HAP-1 (cell line): Measurements from ENCODE around the gene AXIN2.

Source experiments
- DNase-seq, 2 experiments: peaks; one replicate each; pipeline ENCODE4 v3.0.0-alpha.2; 2016 to 2020; ENCODE audit warnings: low spot score in 2 of 2
- H3K27me3 ChIP-seq: fragments of 250-450 bp; sonication (Bioruptor Pico); 2 replicates; pipeline ENCODE4 v1.5.1; 2020; ENCODE audit warnings: low read depth, mild to moderate bottlenecking, moderate library complexity
- H3K36me3 ChIP-seq: fragments of 250-450 bp; sonication (Bioruptor Pico); replicated peaks from 2 replicates; pipeline ENCODE4 v1.5.1; 2020; ENCODE audit warnings: mild to moderate bottlenecking
- H3K4me1 ChIP-seq: fragments of 250-450 bp; sonication (Bioruptor Pico); 2 replicates; pipeline ENCODE4 v1.5.1; 2020; ENCODE audit warnings: mild to moderate bottlenecking
- H3K4me3 ChIP-seq: fragments of 250-450 bp; sonication (Bioruptor Pico); 2 replicates; pipeline ENCODE4 v1.5.1; 2020; ENCODE audit warnings: mild to moderate bottlenecking, moderate library complexity
- H3K9me3 ChIP-seq: fragments of 250-450 bp; sonication (Bioruptor Pico); 2 replicates; pipeline ENCODE4 v1.5.1; 2020; ENCODE audit warnings: mild to moderate bottlenecking, moderate library complexity
- in situ Hi-C: fragments of 300-500 bp; cut with MboI; formaldehyde crosslinking; loops from 3 replicates; pipeline ENCODE4 v1.14.3; 2020; ENCODE audit warnings: low sequenced_read_pairs, inconsistent platforms, mixed read lengths

AXIN2 gene

DNA sequence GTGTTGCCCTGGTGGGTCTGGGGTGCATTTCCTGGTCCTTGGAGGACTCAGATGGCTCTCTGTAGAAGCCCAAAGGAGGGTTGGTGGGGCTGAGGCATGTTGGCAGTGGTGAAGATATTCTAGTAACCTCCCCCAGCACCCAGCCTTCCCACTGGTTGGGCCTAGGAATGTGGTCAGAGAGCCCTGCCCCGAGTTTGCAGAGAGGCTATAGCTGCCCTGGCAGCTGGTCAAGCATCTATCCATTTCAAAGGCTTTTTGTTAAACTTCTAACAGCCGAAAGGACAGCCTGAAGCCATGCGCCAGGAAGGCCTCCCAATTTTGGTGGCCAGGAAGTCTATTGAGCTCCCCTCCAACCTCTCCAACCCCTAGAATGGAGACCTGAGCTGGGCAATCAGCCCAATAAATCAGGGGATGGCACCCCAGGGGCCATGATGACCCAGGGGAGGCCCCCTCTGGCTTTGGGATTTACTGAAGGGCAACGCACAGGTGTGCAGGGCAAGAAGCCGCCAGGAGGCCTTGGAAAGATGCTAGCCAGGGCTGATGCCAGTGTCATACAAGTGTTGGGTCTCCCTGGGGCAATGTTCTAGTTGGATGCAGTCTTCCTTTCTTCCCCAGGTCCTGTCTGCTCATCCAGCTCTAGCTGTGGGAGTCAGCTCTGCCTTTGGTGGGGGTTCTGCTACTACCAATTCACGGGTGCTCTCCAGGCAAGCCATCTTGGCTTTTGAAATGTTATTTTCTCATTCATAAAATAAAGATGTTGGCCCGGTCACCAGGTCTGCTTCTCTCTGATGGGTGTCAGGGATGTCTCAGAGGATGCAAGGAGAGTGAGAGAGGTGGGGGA, 30.9 kb upstream of the AXIN2 start:
- H3K4me1 ChIP-seq = no peaks in the 10 kb centered on the region
- in situ Hi-C loops = no loop called here
- no peak for DNase-seq
- no peak overlapping the region for H3K4me3 ChIP-seq
- no peaks in the 10 kb centered on the region for H3K9me3 ChIP-seq
- no peaks in the 10 kb centered on the region for H3K36me3 ChIP-seq
- H3K27me3 ChIP-seq = no peaks in the 10 kb centered on the region

DNA sequence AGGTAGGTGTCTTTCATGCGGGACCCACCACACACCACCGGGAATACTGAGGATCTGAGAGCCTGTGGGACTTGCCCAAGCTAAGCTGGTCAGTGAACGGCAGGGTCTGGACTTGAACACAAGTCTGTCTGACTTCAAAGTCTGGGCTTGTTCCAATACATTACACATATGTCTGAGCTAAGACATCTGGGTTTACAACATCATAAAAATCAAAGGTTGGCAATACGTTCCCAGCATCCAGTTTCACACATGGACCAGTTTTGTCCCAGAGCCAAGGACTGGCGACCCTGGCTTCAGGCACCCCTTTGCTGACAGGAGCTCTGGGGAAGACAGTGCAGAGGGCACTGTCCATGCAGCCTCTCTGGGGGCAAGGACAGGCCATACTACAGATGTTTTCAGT, 27.9 kb upstream of the AXIN2 start:
- in situ Hi-C loops = no loop called here
- DNase-seq = no peak
- H3K4me3 ChIP-seq = no peak overlapping the region
- H3K27me3 ChIP-seq = no peaks in the 10 kb centered on the region
- no peaks in the 10 kb centered on the region for H3K4me1 ChIP-seq
- H3K36me3 ChIP-seq = no peaks in the 10 kb centered on the region
- H3K9me3 ChIP-seq = no peaks in the 10 kb centered on the region

DNA sequence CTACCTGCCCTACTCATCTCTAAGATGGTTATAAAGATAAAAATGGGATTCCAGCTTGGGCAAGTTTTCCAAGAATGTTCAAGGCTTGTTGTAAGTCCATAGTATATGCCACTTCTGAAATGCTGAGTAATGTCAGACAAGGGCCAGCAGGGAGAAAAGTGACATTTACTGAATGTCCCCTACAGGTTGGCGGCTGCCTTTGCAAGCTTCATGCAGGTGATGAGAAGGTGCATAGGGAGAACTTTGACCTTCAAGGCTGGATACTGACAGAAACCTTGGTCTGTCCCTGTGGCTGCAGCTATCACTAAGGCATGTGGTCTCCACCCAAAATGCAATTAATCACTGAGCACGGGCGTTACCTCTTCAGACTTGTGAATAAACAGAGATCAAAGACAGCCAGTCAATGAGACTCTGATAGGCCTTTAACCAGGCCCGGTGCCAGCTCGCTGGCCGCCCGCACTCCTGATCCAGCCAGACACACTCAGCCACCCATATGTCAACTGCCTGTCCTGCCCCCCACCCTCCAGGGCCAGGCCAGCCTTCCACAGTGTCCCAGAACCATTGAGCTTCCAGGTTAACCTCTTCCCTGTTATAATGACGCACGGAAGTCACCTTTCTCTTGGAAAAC, 26.8 kb upstream of the AXIN2 start:
- no peaks in the 10 kb centered on the region for H3K9me3 ChIP-seq
- in situ Hi-C loops = no loop called here
- no peaks in the 10 kb centered on the region for H3K36me3 ChIP-seq
- no peaks in the 10 kb centered on the region for H3K27me3 ChIP-seq
- H3K4me3 ChIP-seq = no peak overlapping the region
- H3K4me1 ChIP-seq = no peaks in the 10 kb centered on the region
- DNase-seq = no peak

GRCh38 chr17:65587534-65588180, 26.2 kb upstream of the AXIN2 start:
- H3K27me3 ChIP-seq = no peaks in the 10 kb centered on the region
- H3K4me3 ChIP-seq = no peak overlapping the region
- H3K9me3 ChIP-seq = no peaks in the 10 kb centered on the region
- in situ Hi-C loops = no loop called here
- H3K36me3 ChIP-seq = no peaks in the 10 kb centered on the region
- no peak for DNase-seq
- no peaks in the 10 kb centered on the region for H3K4me1 ChIP-seq

DNA sequence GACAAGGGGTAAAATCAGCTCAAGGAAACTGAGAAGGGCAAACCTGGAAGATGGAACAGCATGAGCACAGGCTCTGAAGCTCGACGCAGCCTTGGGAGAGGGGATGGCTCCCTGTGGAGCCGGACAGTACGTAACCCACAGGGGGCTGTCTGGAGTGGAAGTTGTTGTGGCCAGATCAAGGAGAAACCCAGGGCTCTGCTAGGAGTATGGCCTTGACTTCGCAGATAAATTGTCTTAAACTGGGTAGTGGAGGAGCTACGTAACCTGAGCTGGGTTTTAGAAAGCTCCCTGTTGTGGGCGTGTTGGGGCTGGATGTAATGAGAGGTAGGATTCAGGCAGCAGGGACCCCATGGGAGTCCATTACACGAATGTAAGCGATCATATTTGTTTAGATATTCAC, 25.5 kb upstream of the AXIN2 start:
- Histone ChIP-seq H3K27me3 (no peaks in the 10 kb centered on the region), H3K4me1 (no peaks in the 10 kb centered on the region), H3K9me3 (no peaks in the 10 kb centered on the region), H3K36me3 (no peaks in the 10 kb centered on the region), H3K4me3 (no peak overlapping the region)
- DNase-seq = no peak
- in situ Hi-C loops = no loop called here

- no peaks in the 10 kb centered on the region for H3K9me3 ChIP-seq
- no peak overlapping the region for H3K4me3 ChIP-seq
- no peaks in the 10 kb centered on the region for H3K36me3 ChIP-seq
- H3K4me1 ChIP-seq = no peaks in the 10 kb centered on the region
- no peak for DNase-seq
- in situ Hi-C loops = no loop called here
- no peaks in the 10 kb centered on the region for H3K27me3 ChIP-seq
Measured at GRCh38 chr17:65584604-65585521, 23.4 kb upstream of the AXIN2 start.

GRCh38 chr17:65583921-65584603, 22.6 kb upstream of the AXIN2 start:
- Histone ChIP-seq H3K36me3 (no peaks in the 10 kb centered on the region), H3K4me3 (no peak overlapping the region)

DNA sequence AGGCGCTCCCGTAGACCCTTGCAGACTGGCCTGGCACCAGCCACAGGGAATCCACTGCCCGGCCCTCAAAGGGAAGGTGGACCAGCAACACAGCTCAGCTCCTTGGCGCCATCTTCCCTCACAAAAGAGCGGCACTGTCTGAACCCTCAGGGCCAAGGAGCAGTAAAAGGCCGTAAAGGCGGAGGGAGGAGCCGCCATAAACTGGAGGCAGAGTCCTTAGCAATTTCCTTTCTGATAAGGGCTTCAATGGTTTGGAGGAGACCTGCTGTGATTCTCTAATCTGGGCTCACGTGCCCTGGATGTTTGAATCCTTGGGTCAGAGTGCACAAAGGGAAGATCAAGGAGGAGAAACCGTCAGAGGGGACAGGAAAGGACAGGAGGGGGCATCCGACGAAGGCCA, 15.5 kb upstream of the AXIN2 start:
- H3K36me3 ChIP-seq = no peaks in the 10 kb centered on the region
- no peaks in the 10 kb centered on the region for H3K9me3 ChIP-seq
- no peak for DNase-seq
- H3K4me3 ChIP-seq = no peak overlapping the region
- H3K4me1 ChIP-seq = no peaks in the 10 kb centered on the region
- H3K27me3 ChIP-seq = no peaks in the 10 kb centered on the region
- in situ Hi-C loops = no loop called here

More at GRCh38 chr17:65583921-65584603, 22.6 kb upstream of the AXIN2 start:
- Histone ChIP-seq H3K27me3 (no peaks in the 10 kb centered on the region), H3K9me3 (no peaks in the 10 kb centered on the region), H3K4me1 (no peaks in the 10 kb centered on the region)
- in situ Hi-C loops = no loop called here
- no peak for DNase-seq

DNA sequence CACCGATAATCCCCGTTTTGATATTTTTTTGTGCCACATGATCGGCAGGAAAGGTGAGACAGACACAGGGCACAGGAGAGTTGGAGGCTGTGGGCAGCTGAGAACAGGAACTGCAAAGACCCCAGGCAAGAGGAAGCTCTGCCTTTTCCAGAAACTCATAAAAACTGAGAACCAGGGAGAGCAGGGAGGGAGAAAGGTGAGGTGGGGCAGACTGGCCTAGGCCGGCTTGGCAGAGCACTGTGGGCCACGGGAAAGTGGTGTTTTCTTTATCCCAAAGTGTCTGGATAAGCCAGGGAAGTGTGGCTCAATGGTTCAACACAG, 11.8 kb upstream of the AXIN2 start:
- Histone ChIP-seq H3K4me3 (no peak overlapping the region), H3K36me3 (no peaks in the 10 kb centered on the region), H3K4me1 (no peaks in the 10 kb centered on the region), H3K27me3 (no peaks in the 10 kb centered on the region), H3K9me3 (no peaks in the 10 kb centered on the region)
- in situ Hi-C loops = loop anchor here (25.0 kb wide), 1 partner anchor 589 kb away; no protein-coding TSS in a partner anchor
- DNase-seq = no peak

GRCh38 chr17:65572581-65573281, 11.3 kb upstream of the AXIN2 start:
- no peak for DNase-seq

DNA sequence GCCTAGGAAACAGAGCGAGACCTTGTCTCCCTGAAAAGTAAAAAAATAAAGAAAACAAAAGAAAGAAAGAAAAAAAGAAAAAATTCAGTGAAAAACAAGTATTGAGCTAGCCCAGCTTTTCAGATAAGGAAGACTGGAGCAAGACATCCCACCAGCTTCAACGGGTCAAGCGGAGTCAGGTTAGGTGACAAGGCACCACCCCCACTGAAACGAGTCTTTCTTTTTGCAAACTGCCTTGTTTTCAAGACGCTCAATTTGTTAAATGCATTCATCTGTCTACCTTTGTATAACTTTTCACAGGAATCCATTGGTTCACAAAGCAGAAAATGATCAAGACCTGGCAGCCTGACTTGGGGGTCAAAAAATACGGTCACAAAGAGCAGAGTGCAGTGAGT, 10.7 kb upstream of the AXIN2 start:
- no peak overlapping the region for H3K4me3 ChIP-seq
- H3K27me3 ChIP-seq = no peaks in the 10 kb centered on the region
- no peaks in the 10 kb centered on the region for H3K9me3 ChIP-seq
- in situ Hi-C loops = loop anchor here (25.0 kb wide), 1 partner anchor 590 kb away; no protein-coding TSS in a partner anchor
- no peaks in the 10 kb centered on the region for H3K4me1 ChIP-seq
- H3K36me3 ChIP-seq = no peaks in the 10 kb centered on the region
- DNase-seq = no peak

More at GRCh38 chr17:65572581-65573281, 11.3 kb upstream of the AXIN2 start:
- no peaks in the 10 kb centered on the region for H3K9me3 ChIP-seq
- in situ Hi-C loops = loop anchor here (25.0 kb wide), 1 partner anchor 590 kb away; no protein-coding TSS in a partner anchor
- no peak overlapping the region for H3K4me3 ChIP-seq
- no peaks in the 10 kb centered on the region for H3K27me3 ChIP-seq
- no peaks in the 10 kb centered on the region for H3K4me1 ChIP-seq
- no peaks in the 10 kb centered on the region for H3K36me3 ChIP-seq

DNA sequence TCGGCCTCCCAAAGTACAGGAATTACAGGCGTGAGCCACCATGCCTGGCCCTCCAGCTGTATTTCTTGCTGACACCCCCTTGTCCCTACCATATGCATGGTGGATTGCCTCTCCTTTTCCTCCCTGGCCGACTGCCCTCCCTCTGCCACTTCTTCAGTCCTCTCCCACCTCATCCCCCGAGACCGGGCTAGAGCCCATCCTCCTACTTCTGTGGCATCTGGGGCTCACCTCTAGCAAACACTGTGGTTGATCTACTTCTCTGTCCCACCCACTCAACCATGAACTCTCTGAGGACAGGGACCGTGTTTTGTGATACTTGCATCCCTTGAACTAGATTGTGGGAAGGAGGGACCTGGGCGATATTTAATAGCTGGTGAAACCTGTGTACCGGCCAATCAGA, 7.5 kb upstream of the AXIN2 start:
- no peaks in the 10 kb centered on the region for H3K4me1 ChIP-seq
- H3K36me3 ChIP-seq = no peaks in the 10 kb centered on the region
- no peak for DNase-seq
- H3K4me3 ChIP-seq = no peak overlapping the region
- in situ Hi-C loops = loop anchor here (25.0 kb wide), 1 partner anchor 593 kb away; no protein-coding TSS in a partner anchor
- H3K9me3 ChIP-seq = no peaks in the 10 kb centered on the region
- H3K27me3 ChIP-seq = no peaks in the 10 kb centered on the region
